GM19467 (cell line): ENCODE results near the gene CDH4.

Source experiments
- ATAC-seq: cut with Tn5 transposase; IDR thresholded peaks from one replicate; pipeline ENCODE4 v1.9.1; 2021; ENCODE audit warnings: mild to moderate bottlenecking, moderate library complexity; ENCODE audit not compliant: unreplicated experiment

Gene CDH4

DNA sequence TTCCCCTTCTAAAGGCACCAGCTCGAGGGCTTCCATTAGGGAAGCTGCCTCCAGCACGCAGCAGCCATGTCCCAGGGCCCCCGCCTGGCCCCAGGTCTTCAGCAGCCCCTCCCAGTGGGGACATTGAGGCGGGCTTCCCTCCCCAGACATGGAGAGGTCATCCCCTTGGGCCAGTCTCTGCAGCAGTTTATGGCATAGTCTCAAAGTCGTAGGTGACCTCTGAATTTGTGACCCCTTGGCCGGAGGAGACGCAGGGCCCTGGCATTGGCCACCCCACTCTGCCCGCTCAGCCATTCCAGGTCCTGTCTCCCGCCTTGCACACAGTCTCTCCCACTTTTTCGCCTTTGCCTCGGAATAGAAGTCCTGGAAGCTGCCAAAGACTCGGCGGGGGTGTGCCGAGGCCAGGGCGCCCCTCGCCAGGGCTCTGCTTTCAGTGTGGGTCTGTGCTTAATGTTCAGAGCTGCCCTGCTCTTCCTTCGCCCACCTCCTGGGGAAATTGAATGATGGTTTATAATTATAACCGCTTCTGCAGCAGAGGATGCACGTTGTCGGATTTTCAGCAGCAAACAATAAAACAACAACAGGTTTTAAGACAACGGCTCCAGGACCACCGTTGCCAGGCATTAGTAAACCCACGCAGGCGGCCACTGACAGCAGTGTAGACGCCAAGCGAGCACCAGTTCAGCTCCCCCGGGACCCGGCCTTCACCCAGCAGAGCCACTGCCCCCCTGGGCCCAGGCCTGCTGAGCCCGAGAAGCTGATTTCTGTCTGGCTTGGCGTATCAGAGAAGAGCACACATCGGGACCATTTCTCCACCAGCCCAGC is 626.6 kb downstream of the CDH4 start:
- ATAC-seq = no peak

DNA sequence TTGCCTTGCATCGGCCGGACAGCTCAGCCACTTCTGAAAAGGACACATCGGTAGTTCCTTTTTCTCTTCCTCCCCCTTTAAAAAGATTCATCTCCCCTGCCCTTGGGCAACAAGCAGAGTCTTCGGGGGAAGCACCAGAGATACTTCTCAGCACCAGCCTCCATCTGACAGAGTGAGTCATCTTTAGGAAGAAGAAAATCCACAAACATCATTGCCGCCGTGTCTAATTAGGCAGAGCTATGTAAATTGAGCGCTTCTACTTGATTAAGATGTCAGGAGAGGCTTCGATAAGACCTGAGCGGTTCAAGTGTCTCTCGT is 627.2 kb downstream of the CDH4 start:
- ATAC-seq = no peak

DNA sequence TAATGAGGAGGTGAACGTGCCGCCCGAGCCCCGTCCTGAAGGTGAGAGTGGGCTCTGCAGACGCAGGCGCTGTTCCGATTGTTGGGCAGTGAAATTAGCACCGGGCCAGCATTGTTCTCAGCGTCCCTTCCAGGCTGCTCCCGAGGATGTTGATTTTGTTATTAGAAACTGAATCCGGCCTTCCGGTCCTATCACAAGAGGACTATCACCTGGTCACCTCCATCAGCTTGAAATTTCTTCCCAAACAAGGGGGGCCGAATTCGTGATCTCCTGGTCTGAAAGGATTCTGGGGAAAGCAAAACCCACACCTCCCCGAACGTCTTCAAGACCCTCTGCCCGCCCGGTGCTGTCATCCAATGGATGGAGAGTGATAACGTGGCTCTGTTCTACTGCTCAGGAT is 627.6 kb downstream of the CDH4 start:
- ATAC-seq = no peak

DNA sequence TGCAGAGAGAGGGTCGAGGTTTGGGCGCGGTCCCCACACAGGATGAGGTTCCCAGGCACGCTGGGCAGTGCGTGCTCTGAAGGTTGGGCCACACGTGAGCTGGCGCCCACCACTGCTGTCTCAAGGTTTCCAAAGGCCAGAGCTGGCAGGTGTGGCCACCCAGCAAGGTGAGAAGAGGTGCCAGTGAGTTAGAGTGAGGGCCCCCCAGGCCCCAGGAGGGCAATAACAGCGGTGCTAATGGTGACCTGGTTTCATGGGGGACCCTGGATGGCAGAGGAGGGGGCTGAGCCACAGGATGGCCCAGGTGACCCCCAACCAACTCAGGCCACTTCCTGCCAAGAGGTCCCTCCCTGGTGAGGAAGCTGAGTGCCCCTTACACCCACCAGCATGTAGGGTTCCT is 628.6 kb downstream of the CDH4 start:
- no peak for ATAC-seq

GRCh38 chr20:61881416-61881815 is 629.4 kb downstream of the CDH4 start:
- no peak for ATAC-seq

DNA sequence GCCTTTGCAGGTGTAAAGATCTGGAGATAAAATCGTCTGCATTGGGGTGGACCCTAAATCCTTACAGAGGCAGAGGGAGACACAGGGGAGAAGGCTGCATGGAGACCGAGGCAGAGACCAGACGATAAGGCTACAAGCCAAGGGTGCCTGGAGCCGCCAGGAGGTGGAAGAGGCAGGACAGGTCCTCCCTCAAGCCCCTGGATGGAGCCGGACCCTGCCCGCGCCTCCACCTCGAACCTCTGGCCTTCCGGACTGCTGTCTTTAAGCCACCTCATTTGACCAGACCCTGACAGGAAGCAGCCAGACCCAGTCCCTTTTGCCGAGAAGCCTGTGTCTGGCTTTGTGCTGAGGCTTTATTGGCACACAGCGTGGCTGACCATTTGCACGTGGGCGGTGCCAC is 629.8 kb downstream of the CDH4 start:
- ATAC-seq = no peak

GRCh38 chr20:61882716-61883615 is 630.9 kb downstream of the CDH4 start:
- ATAC-seq = no peak

DNA sequence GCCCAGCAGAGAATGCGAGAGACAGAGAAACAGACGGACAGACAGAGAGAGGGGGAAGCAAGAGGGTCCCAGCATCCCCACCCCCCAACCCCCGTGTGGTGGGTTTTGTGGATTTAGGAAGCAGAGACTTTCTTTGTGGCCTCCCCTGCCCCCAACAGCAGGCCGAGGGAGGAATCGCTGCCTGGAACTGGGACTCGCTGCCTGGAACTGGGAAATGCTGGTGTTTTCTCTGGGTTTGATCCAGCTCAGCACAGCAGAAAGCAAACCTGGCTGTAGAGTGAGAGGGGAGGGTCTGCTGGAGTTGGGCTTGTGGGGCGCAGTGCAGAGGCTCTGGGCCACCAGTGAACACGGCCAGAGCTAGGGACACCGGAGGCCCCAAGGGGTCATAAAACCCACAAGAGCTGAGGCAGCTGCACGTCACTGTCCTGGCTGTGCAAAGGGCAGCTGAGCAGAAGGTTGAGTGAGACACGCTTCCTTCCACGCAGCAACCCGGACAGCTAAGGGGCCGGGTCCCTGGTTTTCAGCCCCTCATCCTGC is 631.9 kb downstream of the CDH4 start:
- ATAC-seq = no peak

GRCh38 chr20:61884571-61885389 is 632.7 kb downstream of the CDH4 start:
- no peak for ATAC-seq

GRCh38 chr20:61885759-61886715 is 634.0 kb downstream of the CDH4 start:
- no peak for ATAC-seq

DNA sequence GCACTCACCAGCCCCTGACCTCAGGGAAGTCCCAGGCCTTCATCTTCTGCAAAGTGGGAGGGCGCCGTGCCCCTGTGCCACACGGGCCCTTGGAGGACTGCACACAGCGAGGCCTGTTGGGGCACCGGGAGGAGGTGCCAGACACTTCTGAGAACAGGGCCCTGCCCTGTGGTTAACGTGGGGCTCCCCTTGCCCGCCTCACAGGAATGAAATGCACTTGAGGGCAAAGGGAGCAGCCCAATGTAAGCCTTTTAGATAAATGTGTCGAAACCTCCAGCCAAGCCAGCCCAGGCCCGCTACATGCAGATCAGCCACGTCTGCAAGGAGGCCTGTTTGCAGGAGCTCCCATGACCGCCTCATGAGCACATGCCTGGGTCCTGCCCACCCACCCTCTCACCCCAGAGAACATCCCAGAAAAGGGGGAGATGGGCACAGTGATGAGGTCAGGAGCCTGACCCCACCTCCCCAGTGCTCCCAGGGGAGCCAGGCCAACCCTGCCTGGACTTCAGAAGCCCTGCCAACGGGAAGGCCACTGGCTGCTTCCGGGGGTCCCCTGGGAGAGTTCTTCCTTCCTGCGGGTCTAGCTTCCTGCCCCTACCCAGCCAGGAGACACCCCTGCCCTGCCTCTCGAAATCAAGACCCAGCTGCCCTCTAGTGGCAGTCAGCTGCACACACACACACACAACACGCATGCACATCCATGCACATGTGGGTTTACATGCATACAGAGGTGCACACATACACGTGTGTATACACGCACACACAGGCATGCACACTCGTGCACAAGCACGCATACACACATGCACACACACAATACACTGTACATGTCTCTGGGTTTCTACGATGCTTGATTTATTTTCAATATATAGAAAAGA is 634.9 kb downstream of the CDH4 start:
- ATAC-seq = no peak

- ATAC-seq = no peak
Measured at GRCh38 chr20:61887596-61888093, 635.6 kb downstream of the CDH4 start.

DNA sequence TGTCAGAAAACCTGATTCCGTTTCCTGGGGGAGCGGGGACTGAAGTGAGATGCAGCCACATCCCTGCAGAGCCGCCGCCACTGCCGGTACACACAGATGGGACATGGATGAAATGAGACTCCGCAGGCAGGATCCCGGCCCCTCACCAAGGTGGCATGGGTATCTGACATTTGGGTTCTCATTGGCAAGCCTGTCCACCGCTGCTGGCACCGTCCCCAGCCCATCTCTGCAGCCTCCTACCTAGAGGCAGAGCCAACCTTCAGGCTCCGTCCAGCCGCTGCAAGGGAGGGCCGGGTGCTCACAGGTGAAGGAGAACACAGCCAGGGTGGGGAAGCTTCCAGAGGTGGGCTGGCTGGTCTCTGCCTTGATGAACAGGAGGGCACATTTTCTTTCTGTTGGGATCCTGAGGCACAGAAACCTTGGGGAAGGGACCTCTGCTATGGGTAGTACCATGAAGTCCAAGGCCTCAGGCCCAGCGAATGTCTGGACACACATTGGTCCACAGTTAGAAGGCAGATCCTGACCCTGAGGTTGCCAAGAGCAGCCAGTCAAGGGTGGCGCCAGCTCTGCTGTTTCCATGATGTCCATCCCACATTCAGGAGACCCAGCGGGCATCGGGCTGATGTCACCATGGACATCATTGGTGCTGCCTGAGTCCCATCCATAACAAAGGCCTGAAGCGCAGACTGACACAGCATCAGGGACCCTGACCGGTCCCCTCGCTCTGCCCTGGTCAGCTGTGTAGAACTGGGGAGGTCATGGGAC is 636.2 kb downstream of the CDH4 start:
- ATAC-seq = no peak

DNA sequence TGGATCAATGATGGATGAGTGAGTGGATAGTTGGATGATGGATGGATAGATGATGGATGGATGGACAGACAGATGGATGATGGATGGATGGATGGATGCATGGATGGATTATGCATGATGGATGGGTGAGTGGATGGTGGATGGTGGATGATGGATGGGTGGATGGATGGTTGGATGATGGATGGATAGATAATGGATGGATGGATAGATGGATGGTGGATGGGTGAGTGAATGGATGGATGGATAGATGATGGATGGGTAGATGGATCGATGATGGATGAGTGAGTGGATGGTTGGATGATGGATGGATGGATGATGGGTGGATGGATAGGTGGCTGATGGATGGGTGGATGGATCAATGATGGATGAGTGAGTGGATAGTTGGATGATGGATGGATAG is 637.6 kb downstream of the CDH4 start:
- ATAC-seq = no peak

DNA sequence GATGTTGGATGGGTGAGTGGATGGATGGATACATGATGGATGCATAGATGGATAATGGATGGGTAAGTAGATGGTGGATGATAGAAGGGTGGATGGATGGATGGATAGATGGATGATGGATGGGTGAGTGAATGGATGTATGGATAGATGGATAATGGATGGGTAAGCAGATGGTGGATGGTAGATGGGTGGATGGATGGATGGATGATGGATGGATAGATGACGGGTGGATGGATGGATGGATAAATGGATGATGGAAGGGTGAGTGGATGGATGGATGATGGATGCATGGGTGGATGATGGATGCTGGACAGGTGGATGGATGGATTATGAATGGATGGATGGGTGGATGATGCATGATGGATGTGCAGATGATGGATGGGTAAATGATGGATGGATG is 638.1 kb downstream of the CDH4 start:
- ATAC-seq = no peak

- no peak for ATAC-seq
Measured at GRCh38 chr20:61891476-61891875, 639.4 kb downstream of the CDH4 start.

GRCh38 chr20:61891916-61892649 is 640.0 kb downstream of the CDH4 start:
- no peak for ATAC-seq
